ENCODE results near the gene SOCS7.

SOCS7 gene

DNA sequence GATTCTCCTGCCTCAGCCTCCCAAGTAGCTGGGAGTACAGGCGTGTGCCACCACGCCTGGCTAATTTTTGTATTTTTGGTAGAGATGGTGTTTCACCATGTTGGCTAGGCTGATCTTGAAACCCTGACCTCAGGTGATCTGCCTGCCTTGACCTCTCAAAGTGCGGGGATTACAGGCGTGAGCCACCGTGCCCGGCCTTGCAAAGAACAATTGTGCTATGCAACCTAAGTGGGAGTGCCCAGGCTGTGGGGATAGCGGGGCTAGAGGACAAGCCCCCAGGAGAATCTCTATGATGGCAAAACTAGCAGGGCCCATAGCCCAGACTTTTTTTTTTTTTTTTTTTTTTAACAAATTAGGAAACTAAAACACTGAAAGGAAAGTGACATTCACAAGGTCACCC, 5.9 kb upstream of the SOCS7 start:
- Mint-ChIP-seq H3K4me3 (no peak overlapping the region), H3K9me3 (ENCODE audit: low read depth) (no peaks in the 10 kb centered on the region), H3K36me3 (no peaks in the 10 kb centered on the region), H3K27me3 (no peaks in the 10 kb centered on the region), H3K4me1 (ENCODE audit: low read depth) (peaks cover 7% of the 10 kb centered on the region), H3K27ac (no peak overlapping the region)

DNA sequence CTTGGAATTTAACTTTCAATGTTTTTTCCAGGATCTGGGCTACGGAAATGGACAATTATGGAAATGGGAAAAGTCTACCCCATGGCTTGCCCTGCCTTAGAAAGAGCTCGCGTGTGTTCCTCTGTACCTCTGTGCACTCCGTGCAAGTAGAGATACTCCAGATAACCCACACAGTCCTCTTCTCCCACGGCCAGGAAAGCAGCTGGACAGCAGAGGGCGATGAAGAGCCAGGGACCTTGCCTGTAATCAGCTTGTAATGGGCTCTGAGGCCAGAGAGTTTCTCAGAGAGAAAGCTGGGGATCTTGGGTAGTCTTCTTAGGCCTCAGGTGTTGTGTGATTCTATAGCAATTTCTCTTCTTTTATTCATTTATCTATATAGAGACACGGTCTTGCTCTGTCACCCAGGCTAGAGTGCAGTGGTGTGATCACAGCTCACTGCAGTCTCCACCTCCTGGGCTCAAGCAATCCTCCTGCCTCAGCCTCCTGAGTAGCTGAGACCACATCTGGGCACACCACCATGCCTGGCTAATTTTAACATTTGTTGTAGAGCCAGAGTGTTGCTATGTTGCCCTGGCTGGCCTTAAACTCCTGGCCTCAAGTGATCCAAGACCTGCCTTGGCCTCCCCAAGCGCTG, 2.4 kb upstream of the SOCS7 start:
- Mint-ChIP-seq H3K4me3 (no peak overlapping the region), H3K27ac (no peak overlapping the region), H3K9me3 (ENCODE audit: low read depth) (no peaks in the 10 kb centered on the region), H3K4me1 (ENCODE audit: low read depth) (peaks cover 27% of the 10 kb centered on the region), H3K36me3 (no peaks in the 10 kb centered on the region), H3K27me3 (no peaks in the 10 kb centered on the region)

DNA sequence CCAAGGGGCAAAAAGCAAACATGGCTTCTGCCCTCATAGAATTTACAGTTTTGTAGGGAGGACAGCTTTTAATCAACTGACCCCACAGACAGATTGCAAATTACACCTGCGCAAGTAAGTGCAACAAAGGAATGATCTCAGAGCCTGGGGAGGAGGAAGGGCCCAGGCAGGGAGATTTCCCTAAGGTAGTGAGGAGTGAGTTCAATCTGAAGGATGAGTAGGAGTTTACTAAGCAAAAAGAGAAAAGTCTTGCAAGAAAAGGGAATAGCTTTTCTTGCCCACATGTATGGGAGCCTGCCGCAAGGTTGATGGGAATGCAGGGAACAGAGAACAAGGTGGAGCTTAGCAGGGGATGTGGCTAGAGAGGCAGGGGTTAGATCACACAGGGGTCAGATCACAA, 1.6 kb upstream of the SOCS7 start:
- H3K9me3 Mint-ChIP-seq (ENCODE audit: low read depth) = no peaks in the 10 kb centered on the region
- H3K27me3 Mint-ChIP-seq = no peaks in the 10 kb centered on the region
- peaks cover 35% of the 10 kb centered on the region for H3K4me1 Mint-ChIP-seq (ENCODE audit: low read depth)
- no peaks in the 10 kb centered on the region for H3K36me3 Mint-ChIP-seq
- no peak overlapping the region for H3K27ac Mint-ChIP-seq
- peak overlapping the region; percentile 20 for H3K4me3 Mint-ChIP-seq

DNA sequence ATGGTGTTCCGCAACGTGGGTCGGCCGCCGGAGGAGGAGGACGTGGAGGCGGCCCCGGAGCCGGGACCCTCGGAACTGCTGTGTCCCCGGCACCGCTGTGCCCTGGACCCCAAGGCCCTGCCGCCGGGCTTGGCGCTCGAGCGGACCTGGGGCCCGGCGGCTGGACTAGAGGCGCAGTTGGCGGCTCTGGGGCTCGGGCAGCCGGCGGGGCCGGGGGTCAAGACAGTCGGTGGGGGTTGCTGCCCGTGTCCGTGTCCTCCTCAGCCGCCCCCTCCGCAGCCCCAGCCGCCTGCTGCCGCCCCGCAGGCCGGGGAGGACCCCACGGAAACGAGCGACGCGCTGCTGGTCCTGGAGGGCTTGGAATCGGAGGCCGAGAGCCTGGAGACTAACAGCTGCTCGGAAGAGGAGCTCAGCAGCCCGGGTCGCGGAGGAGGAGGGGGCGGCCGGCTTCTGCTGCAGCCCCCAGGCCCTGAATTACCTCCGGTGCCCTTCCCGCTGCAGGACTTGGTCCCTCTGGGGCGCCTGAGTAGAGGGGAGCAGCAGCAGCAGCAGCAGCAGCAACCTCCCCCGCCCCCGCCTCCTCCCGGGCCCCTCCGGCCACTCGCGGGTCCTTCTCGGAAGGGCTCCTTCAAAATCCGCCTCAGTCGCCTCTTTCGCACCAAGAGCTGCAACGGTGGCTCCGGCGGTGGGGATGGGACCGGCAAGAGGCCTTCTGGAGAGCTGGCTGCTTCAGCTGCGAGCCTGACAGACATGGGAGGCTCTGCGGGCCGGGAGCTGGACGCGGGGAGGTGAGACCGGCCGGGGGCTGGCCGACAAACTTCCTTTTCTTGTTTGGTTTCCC, 821 bp downstream of the SOCS7 start:
- peaks cover 52% of the 10 kb centered on the region for H3K4me1 Mint-ChIP-seq (ENCODE audit: low read depth)
- H3K9me3 Mint-ChIP-seq (ENCODE audit: low read depth) = no peaks in the 10 kb centered on the region
- H3K36me3 Mint-ChIP-seq = peaks cover 3% of the 10 kb centered on the region
- H3K27me3 Mint-ChIP-seq = no peaks in the 10 kb centered on the region
- H3K4me3 Mint-ChIP-seq = peak overlapping the region; percentile 76
- H3K27ac Mint-ChIP-seq = no peak overlapping the region

DNA sequence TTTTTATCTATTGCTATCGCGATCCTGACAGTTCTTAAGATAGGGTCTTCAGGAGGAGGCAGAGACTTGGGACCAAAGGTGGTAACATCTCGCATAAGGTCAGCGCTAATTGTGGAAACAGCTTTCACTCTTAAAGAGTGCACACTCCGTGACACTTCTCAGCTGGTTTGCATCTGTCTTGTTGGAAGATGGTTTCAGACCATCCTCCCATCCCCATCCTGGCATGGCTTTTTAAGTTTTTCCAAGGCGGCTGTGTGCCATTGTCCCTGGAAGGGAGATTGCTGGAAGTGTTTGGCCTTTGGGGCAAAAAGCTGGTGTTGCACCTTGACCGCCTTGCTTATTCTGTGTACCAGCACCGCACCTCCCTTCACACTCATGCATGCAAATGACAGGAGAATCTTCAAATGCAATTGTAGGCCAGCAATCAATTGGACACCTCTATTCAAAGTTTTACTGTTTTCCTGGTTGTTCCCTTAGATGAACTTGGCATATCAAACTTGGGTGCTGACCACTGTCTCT, 1.5 kb downstream of the SOCS7 start:
- H3K36me3 Mint-ChIP-seq = peaks cover 3% of the 10 kb centered on the region
- no peaks in the 10 kb centered on the region for H3K27me3 Mint-ChIP-seq
- peak overlapping the region; percentile 76 for H3K4me3 Mint-ChIP-seq
- H3K4me1 Mint-ChIP-seq (ENCODE audit: low read depth) = peaks cover 57% of the 10 kb centered on the region
- H3K9me3 Mint-ChIP-seq (ENCODE audit: low read depth) = no peaks in the 10 kb centered on the region
- no peak overlapping the region for H3K27ac Mint-ChIP-seq

DNA sequence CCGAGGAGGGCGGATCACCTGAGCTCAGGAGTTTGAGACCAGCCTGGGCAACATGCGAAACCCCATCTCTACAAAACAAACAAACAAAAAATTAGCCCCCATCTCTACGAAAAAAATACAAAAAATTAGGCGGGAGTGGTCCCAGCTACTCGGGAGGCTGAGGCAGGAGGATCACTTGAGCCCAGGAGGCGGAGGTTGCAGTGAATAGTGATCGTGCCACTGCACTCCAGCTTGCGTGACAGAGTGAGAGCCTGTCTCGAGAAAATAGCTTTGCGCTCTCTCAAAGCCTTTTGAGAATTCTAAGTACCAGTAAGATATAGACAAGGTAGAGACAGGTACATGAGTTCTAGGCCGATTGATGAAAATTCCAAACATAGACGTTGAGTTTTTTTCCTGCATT, 2.0 kb downstream of the SOCS7 start:
- no peak overlapping the region for H3K27ac Mint-ChIP-seq
- peak overlapping the region; percentile 76 for H3K4me3 Mint-ChIP-seq
- peaks cover 58% of the 10 kb centered on the region for H3K4me1 Mint-ChIP-seq (ENCODE audit: low read depth)
- H3K9me3 Mint-ChIP-seq (ENCODE audit: low read depth) = no peaks in the 10 kb centered on the region
- H3K27me3 Mint-ChIP-seq = no peaks in the 10 kb centered on the region
- H3K36me3 Mint-ChIP-seq = peaks cover 3% of the 10 kb centered on the region

DNA sequence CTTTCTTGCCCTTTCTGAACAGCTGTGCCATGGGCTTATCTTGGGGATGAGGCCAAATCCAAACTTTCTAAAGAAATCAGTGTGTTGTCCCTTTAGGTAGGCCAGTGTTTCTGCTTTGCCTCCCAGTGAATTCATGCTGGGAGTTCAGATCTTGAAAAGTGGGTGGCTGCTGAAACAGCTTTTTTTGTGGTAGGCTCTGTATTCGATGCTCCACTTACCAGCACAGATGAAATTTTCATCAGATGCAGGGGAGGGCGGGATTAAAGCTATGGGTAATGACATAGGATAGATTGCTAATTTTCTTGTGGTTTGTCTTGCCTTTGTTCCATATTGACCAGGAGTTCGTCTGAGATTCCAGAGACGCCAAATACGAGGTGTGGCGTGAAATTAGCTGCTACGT, 2.8 kb downstream of the SOCS7 start:
- Mint-ChIP-seq H3K4me1 (ENCODE audit: low read depth) (peaks cover 57% of the 10 kb centered on the region), H3K27ac (no peak overlapping the region), H3K4me3 (peak overlapping the region; percentile 76), H3K27me3 (no peaks in the 10 kb centered on the region), H3K36me3 (peaks cover 3% of the 10 kb centered on the region), H3K9me3 (ENCODE audit: low read depth) (no peaks in the 10 kb centered on the region)

DNA sequence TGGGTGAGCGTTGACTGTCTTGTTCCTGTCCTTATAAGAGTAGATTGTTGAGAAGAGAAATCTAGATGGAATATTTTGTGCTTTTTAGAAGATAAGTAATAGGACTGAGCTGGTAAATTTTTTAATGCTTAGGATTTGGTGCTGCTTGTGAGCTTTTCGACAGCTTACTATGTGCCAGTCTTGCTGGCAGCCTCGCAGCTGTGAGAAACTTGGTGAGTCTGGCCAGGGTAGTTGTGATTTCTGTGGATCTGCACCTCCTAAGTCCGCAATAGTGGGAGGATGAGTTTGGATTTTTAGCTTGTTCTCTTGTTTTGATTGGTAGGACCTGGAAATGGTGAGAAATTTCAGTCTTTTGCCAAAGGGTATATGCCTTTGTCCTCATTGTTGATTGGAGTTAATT, 3.6 kb downstream of the SOCS7 start:
- Mint-ChIP-seq H3K36me3 (peaks cover 3% of the 10 kb centered on the region), H3K4me3 (peak overlapping the region; percentile 76), H3K4me1 (ENCODE audit: low read depth) (peaks cover 54% of the 10 kb centered on the region), H3K27ac (no peak overlapping the region), H3K27me3 (no peaks in the 10 kb centered on the region), H3K9me3 (ENCODE audit: low read depth) (no peaks in the 10 kb centered on the region)

DNA sequence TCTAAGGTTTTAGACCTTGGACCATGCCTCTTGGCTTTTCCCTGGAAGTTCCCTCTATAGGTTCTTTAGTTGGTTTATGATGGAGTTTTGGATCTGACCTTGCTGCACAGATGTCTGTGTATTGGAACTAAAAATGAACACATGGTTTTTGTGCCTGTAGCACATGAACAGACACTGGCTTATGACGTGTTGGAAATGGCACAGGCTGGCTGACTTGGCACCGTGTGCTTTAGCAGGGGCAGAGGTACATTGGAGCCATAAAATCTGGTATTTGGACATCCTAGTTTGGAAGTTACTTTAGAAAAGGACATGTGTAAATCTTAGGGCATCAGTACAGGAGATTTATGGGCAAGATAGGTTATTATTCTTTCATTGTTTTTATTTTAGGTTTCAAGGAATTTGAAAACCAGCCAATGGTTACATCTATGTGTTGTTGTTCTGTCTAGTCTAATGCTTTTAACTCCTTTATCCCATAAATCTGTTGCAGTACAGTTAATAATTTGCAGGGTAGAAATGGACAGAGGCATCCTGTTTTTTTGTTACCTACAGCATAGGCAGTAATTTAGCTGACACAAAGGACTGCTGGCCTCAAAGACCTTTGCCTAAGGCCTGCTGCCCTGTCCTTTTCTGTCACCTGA, 6.0 kb downstream of the SOCS7 start:
- no peak overlapping the region for H3K4me3 Mint-ChIP-seq
- peaks cover 55% of the 10 kb centered on the region for H3K4me1 Mint-ChIP-seq (ENCODE audit: low read depth)
- H3K27ac Mint-ChIP-seq = no peak overlapping the region
- peaks cover 3% of the 10 kb centered on the region for H3K36me3 Mint-ChIP-seq
- H3K9me3 Mint-ChIP-seq (ENCODE audit: low read depth) = no peaks in the 10 kb centered on the region
- no peaks in the 10 kb centered on the region for H3K27me3 Mint-ChIP-seq

DNA sequence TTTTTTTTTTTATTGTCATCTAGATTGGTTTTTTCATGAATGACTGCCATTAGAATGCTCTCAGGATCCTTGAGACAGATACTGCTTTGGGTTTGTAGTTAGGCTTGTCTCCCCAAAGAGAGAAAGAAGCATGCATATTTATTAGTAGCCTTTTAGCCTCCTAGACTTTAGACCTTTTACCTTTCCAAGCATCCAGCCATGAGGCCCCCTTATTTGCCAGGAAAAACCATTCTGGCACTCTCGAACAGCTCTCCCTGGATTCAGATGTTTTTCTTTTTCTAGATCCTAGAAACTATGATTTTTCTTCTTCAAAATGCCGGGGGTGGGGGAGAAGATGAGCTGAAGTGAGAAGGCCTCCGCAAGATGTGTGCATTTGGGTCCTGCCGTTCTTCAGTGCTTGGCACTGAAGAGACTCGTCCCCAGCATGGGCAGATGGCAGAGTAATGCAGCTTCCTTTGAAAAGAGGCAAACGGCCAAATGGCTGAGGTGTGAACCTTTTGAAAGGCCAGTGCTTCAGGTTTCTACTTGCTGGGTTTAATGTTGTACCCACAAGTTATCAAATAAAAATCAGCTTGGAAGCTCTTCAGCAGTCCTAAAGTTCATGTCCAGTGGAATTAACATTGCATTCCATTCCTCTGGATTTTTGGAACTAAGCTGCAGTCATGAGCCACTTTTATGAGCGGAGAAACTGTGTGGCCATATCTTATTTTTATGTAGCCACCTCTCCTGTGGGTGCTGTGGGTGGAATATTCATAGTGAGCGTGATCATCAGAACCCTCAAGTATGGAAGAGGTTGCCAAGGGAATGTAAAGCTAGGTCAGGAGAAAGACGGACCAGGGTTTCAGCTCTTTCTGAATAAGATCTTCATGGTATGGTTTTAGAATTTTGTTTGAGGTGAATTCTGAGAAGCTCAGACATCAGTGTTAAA, 7.2 kb downstream of the SOCS7 start:
- Mint-ChIP-seq H3K36me3 (peaks cover 3% of the 10 kb centered on the region), H3K27ac (no peak overlapping the region), H3K4me3 (no peak overlapping the region), H3K9me3 (ENCODE audit: low read depth) (no peaks in the 10 kb centered on the region), H3K4me1 (ENCODE audit: low read depth) (peaks cover 45% of the 10 kb centered on the region), H3K27me3 (no peaks in the 10 kb centered on the region)

DNA sequence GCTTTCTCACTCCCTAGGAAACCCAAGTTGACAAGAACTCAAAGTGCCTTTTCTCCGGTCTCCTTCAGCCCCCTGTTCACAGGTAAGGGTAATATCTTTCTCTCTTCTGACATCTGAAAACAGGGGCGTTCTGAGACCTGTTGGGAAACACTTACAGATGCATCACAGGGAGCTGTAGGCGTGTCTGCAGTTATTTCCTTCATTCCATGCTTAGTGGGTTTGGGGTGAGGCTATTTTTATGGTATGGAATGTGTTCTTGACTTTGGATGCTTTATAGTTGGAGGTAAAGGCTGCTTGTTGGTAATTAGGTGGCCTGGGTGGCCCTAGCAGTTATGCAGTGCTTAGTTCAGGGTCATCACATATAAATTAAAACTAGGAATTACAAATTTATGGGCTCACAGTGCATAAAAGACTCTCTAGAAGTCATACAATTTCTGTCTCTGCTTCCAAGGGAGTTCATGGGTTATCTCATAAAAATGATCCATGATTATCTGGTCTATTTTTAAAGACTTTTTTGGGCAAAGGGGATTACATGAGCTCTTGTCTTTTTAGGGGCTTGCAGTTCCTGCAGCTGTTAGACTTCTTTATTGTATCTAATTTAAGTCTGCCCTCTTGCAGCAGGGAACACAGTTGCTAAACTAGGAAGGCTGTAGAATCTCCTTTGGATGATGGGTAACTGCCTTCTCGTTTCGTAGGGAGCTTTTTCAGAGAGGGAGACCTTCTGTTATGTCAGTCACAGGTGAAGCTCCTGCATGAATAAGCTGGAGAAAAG, 10.2 kb downstream of the SOCS7 start:
- H3K36me3 Mint-ChIP-seq = peaks cover 3% of the 10 kb centered on the region
- H3K27ac Mint-ChIP-seq = no peak overlapping the region
- H3K4me3 Mint-ChIP-seq = no peak overlapping the region
- no peaks in the 10 kb centered on the region for H3K9me3 Mint-ChIP-seq (ENCODE audit: low read depth)
- no peaks in the 10 kb centered on the region for H3K27me3 Mint-ChIP-seq
- peaks cover 23% of the 10 kb centered on the region for H3K4me1 Mint-ChIP-seq (ENCODE audit: low read depth)

DNA sequence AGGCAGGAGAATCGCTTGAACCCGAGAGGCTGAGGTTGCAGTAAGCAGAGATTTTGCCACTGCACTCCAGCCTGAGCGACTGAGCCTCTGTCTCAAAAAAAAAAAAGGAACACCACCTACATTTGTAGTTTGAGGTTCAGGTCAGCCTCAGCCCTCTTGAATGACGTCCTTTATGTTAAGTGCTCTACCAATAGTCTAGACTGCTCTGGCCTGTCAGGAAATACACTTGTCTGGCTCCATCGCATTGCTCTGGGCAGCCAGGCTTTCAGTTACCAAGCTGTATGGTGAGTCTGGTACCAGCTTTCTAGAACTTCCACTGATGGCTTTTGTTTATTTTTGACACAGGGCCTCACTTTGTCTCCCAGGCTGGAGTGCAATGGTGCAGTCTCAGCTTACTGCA, 11.4 kb downstream of the SOCS7 start:
- Mint-ChIP-seq H3K4me3 (no peak overlapping the region), H3K9me3 (ENCODE audit: low read depth) (no peaks in the 10 kb centered on the region), H3K4me1 (ENCODE audit: low read depth) (peaks cover 13% of the 10 kb centered on the region), H3K27me3 (no peaks in the 10 kb centered on the region), H3K36me3 (peaks cover 7% of the 10 kb centered on the region), H3K27ac (no peak overlapping the region)

DNA sequence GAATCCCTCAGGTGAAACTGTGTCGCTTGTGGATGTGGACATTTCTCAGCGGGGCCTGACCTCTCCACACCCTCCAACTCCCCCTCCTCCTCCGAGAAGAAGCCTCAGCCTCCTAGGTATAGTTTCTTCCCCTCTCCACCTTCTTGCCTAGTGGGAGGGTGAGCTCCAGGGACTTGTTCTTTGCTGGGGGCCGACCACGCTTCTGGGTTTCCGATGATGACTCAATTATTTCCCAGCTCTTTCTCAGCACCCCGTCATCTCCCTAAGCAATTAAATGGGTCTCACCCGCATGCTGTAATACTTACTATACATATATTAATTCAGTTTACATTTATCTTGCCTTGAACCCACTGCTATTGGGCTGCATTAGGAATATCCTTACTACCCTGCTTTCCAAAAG, 13.1 kb downstream of the SOCS7 start:
- Mint-ChIP-seq H3K27ac (no peak overlapping the region), H3K4me1 (ENCODE audit: low read depth) (peaks cover 7% of the 10 kb centered on the region)

More for the DNA sequence above, 13.1 kb downstream of the SOCS7 start:
- Mint-ChIP-seq H3K36me3 (peaks cover 12% of the 10 kb centered on the region), H3K27me3 (no peaks in the 10 kb centered on the region), H3K4me3 (no peak overlapping the region), H3K9me3 (ENCODE audit: low read depth) (no peaks in the 10 kb centered on the region)

Data from activated naive CD8-positive, alpha-beta T cell (primary cell).